Cortex of kidney (tissue), 1 donor: Measurements from ENCODE around the gene CCDC154.
"Not testable (repeated sequence)": the region's sequence is repeated elsewhere in the genome, so short reads cannot be mapped to it uniquely, and the experiment has no call there.

ENCODE experiments used
- DNase-seq: peaks from one replicate; lab custom pipeline; 2025; lab: John Stamatoyannopoulos, UW

The CCDC154 gene, protein sequence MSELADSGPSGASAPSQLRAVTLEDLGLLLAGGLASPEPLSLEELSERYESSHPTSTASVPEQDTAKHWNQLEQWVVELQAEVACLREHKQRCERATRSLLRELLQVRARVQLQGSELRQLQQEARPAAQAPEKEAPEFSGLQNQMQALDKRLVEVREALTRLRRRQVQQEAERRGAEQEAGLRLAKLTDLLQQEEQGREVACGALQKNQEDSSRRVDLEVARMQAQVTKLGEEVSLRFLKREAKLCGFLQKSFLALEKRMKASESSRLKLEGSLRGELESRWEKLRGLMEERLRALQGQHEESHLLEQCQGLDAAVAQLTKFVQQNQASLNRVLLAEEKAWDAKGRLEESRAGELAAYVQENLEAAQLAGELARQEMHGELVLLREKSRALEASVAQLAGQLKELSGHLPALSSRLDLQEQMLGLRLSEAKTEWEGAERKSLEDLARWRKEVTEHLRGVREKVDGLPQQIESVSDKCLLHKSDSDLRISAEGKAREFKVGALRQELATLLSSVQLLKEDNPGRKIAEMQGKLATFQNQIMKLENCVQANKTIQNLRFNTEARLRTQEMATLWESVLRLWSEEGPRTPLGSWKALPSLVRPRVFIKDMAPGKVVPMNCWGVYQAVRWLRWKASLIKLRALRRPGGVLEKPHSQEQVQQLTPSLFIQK

DNA sequence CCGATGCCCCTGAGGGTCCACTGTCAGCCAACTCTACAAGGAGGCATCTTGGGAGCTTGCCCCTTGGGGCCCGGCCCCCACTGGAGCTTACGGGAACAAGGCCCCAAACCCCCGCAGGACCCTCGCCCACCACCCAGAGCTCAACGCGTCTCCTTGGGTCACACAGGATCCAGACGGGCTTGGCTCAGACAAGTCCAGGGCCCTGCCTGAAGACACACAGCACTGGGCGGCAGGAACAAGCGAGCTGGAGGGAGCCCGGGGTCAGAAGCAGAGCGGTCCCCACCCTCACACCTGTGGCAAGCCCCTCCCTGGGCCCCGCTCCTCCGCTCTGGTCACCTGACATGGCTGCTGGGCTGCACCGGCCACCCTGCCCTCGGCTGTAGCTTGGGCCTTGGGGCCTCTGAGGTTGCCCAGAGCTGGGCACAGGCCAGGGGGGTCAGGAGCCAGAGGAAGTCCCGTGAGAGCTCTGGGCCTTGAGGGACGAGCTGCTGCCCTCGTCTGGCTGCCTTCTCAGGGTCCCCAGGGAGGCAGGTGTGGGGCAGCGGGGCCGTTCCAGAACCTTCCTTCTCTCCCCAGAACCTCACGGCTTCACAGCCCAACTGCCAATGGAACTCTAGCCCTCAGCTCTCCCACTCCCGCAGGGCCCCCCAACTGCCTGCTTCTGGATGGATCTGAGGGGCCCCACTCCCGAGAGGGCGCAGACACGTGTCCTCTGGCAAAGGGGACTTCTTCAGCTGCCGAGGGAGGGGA is at the start of gene CCDC154:
CCDC154 (minus strand) TSS at position 577 of the 750 bp plus-strand sequence; CDS start at position 343, 234 bp downstream.
- no peak for DNase-seq

DNA sequence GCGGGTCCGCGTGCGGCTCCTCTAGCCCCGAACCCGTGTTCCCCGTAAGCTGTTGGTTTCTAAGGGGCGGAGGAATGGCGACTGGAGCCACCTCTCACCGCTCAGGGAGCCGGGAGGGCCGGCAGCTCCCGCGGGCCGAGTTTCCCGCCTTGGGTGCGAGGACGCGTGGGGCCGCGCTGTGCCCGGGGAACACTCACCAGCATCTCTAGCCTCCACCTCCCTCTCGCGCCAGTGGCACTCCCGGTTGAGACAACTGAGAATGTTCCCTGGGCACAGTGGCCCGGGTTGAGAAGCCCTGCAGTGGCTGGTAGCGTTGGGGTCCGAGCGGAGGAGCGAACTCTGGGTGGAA is 49.4 kb upstream of the CCDC154 start:
- DNase-seq = no peak

DNA sequence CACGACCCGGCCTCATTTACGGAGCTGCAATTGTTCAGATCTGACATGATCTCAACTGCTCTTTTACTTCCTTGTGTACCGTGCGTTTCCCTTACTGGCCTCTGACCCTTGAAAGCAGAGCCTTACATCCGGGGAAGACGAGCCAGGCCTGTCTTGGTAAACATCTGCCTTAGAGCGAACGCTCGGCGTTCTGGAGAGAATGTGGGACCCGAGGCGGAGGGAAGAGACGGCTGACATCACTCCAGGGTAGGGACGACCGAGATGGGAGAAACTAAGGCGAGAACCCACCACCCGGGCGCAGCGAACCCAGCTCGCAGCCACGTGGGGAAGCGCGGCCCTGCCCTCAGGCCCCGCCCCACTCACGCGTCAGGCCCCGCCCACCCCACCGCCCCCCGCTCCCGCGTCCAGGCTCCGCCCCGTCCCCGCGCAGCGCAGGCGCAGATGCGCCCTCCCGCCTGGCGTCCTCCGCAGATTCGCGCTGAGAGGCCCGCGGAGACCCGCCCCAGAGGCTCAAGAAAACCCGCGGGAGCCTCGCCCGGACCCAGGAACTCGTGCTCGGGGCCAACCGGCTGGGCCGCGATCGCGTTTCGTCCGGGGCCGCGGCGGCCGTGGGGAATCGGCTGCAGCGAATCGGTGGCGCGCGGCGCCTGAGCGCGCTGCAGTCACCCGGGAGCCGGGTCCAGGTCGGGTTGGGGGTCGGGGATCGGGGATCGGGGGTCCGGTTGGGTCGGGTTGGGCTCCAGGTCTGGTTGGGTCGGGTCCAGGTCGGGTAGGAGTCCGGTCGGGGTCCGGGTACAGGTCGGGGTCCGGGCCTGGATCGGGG is 48.8 kb upstream of the CCDC154 start, which contains the start of gene TELO2:
TELO2 (plus strand) TSS at position 438 of the 823 bp plus-strand sequence. CDS start 922 bp downstream, outside the sequence.
- DNase-seq = no peak

DNA sequence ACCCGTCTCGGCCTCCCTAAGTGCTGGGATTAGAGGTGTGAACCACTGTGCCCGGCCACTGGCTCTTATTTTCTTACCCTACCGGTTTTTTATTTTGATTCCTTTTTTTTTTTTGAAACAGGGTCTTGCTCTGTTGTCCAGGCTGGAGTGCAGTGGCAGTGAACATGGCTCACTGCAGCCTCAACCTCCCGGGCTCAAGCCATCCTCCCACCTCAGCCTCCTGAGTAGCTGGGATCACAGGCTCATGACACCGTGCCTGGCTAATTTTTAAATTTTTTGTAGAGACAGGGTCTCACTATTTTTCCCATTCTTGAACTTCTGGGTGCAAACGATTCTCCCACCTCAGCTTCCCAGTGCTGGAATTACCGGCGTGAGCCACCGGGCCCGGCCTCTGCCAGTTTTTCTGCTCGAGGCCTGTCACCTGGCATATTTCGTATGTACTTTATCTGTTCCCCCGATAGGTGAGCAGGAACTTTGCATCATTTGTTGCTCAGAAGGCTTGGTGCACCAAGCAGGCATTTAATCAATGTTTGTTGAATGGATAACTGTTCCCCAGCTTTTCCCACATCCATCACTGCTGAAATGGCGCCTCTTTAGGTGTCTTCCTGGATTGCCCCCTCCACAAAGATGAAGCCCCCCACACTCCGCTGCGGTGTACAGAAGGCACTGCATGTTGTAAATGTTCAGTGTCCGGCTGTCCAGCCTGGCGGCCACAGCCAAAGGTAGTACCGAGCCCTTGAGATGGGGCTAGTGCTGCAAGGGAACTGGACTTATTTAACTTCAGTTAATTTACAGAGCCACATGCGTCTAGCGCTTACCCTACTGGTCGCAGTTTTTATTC is 47.9 kb upstream of the CCDC154 start:
- no peak for DNase-seq

DNA sequence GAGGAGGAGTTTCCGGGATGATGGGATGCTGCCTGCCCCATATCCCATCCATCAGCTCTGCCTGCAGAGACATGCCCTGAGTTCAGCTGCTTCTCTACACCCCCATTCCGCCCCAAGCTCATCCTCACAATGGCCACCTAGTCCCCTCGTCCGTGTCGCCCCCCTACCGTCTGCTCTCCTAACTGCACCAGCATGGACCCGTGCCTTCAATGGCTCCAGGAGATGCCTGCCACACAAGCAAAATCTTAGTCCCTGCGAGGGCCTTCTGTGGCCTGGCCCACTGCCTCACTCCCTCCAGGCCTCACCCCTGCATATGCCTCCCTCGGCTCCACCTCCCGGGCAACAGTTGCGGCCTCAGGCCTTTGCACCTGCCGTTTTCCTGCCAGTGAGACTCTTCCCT is 47.0 kb upstream of the CCDC154 start:
- no peak for DNase-seq

DNA sequence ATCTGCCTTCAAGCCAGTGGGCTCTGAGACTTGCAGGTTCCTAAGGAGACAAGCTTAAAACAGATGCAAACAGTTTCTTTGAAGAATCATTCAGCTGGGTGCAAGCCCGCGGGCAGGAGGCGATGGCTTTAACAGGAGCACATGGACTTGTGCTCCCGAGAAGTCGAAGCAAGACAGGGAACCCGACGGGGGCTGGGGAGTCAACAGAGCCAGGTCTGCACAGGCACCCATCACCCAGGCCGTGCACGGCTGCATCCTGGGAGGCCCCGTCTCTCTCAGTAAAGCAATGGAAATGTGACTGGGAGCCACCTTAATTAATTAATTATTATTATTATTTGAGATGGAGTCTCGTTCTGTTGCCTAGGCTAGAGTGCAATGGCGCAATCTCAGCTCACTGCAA is 44.7 kb upstream of the CCDC154 start:
- DNase-seq = no peak

DNA sequence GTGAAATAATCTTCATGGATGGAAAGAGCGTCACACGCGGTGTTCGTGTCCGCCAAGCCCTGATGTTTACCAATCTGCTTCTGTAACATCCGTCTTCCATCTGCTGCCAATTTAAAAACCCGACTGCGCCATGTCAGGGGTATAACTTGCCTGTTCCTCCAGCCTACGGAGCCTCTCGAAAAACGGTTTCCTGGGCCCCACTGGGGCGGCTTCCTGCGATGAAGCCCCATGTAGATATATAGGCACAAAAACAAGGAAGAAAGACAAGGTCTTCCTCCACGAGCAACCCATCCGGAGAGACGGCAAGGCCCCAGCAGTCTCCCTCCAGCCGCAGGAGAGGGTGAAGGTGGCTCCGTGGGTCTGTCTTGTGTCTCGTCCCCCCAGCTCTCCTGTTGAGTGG is 44.3 kb upstream of the CCDC154 start, which contains the start of gene PTX4:
PTX4 (minus strand) TSS at position 326 of the 400 bp plus-strand sequence; CDS start at position 291, 35 bp downstream.
- no peak for DNase-seq

DNA sequence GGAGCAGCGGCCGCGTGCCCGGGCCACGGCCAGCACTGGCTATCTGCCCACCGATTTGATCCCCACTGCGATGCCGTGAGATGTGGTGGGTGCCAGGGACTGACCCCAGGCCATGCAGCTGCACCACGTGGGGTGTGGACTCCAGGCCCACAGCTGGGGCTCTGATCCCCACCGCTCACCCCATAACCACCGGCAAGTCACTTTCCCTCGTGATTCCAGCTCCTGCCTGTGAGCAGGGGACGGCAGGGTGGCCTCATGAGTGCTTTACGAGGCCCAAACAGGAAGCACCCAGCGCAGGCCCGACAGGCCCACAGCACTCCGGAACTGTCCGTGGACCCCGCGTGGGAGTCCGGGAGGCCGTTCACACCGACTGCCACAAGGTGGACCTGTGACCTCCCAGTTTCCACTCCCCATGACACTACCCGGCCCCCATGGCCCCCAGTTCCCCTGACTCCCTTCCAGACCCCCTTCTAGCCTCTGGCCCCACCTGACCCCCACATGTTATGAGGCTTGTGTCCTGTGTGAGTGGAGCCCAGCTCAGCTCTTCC is 43.8 kb upstream of the CCDC154 start:
- DNase-seq = no peak

DNA sequence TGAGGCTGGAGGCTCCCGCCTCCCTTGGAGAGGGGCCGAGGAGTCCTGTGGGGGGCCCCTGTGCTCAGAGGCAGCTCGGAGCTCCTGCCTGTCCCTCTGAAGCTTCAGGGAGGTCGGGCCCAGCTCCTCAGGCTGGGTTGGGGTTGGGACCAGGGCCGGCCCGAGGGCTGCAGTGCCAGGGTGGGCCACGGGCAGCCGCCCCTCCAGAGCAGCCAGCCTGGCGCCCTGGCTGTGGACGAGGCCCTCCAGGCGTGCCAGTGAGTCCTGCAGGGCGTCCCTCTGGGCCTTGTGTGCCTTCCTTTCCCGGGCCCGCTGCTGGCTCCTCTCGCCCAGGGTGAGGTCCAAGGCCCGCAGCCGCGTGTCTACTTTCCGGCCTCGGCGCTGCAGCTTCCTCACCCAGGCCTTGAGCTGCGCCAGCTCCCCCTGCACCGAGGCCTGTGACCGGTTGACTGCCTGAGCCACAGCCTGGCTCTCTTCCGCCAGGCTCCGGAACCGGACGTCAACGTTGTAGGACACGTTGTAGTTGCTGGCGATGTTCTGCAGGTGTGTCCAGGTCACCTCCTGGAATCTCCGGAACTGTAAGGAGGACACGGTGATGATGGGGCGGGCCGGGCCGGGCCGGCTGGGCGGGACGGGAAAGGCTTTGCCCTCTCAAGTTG is 43.2 kb upstream of the CCDC154 start:
- no peak for DNase-seq

DNA sequence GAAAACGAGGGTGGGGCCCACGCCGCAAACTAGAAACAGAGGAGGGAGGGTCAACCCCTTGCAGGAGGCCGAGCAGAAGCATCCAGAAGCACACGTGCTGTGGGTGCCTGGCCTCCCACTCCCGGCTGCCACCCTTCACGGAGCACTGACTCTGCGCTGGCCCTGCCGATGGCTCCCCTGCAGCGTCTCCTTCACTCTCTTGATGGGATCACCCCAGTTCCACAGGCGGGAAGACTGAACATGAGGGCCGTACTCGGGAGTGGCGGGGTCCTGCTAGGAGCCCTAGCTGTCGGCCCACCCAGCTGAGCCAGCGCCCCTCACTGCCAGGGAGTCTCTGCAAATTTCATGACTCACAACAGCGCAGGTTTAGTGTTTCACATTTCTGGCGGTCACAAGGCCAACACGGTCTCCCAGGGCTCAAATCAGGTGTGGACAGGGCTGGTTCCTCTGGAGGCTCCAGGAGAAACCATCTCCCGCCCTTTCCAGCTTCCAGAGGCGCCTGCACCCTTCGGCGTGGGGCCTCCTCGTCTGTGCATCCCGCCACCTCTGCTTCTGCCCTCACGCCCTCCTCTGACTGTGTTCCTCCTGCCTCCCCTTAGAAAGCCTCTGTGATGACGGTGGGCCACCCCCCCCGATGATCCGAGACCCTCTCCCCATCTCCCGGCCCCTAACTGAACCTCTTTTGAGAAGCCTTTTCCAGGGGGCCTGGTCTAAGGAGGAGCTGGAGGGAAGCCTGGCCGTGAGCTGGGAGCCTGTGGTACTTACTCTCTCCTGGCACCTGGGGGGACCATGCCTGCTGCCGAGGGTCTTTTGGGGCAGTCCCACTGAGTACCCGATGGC is 42.4 kb upstream of the CCDC154 start:
- no peak for DNase-seq

DNA sequence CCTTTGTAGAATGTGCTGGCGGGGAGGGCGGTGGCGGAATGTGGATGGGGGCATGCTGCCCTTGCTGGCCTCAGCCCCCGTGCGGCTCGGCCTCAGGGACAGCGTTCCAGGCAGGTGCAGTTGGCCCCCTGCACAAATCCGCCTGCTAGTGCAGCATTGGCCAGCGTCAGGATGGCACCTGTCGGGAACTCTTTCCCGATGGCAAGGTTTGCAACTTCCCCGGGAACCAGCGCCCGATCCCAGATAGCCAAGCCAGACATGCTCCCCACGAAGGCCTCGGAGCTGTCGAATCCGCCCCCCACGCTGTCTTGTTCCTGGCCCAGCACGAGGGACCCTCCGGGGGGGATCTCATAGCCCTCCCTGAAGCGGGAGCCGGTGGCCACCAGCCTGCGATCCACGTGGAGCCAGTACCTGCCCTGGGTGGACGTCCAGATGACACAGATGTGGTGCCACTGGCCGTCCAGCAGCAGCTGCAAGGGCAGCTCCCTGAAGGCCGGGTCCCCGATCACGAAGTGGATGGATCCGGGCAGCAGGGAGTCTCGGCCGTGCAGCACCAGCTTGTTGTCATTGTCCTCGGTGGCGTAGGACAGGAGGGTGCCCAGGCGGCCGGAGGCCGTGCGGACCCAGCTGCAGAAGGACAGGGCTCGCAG is 41.6 kb upstream of the CCDC154 start:
- no peak for DNase-seq

DNA sequence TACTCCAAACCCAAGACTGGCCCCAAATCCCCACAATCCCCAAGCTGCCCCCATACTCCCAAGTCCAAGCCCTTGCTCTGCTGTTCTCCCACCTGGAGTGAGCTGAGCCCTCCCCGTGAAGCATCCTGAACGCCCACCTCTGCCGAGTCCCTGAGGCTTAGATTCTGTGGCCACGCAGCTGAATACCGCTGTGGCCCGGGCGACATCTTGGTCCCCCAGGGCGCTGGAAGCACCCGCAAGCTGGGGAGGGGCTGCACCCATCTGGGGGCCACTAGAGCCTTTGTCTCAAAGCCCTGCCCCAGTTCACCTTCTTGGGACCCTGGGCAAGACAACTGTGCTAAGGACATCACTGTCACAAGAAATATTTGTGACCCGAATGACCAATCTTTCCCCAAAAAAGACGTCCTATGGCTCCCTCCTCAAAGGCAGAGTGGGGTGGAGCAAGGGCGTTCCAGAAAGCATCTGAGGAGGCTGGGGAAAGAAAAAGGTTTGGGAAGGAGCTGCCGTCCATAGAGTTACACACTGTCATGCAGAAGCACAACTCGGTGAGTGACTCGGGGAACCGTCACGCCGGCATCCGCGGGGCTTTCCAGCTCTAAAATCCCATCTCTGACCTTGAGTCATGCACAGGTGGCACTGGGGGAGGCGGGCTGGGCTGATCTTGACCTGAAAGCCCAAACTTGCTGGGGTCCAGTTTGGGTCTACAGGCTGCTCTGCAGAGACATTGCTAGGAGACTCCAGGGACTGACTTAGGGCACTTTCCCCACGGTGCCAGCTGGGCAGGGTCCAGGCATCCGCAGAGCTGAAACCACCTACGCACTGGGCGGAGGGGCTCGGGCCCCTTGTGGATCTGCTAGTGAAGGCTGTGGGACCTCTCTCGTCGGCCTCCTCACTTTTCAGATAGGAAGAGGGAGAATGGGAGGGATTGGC is 37.8 kb upstream of the CCDC154 start:
- DNase-seq = no peak

DNA sequence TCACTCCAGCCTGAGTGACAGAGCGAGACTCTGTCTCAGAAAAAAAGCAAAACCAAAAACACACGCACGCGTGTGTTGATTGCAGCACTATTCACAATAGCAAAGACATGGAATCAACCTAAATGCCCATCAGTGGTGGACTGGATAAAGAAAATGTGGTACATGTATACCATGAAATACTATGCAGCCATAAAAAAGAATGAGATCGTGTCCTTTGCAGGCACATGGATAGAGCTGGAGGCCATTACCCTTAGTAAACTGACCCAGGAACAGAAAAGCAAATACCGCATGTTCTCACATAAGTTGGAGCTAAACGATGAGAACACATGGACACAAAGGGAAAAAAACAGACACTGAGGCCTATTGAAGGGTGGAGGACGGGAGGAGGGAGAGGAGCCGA is 34.6 kb upstream of the CCDC154 start:
- DNase-seq = not testable (repeated sequence)

DNA sequence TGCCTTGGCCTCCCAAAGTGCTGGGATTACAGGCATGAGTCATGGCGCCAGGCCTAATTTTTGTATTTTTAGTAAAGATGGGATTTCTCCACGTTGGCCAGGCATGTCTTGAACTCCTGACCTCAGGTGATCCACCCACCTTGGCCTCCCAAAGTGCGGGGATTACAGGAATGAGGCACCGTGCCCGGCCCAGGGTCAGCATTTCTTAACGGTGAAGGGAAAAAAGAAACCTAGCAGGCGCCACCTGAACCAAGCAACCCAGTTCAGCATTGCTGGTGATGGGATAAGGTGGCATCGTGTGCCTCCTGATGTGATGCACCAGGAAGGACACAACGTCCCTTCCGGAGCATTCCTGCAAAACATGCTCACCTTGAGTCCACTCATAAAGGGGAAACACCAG is 32.7 kb upstream of the CCDC154 start:
- DNase-seq = no peak

DNA sequence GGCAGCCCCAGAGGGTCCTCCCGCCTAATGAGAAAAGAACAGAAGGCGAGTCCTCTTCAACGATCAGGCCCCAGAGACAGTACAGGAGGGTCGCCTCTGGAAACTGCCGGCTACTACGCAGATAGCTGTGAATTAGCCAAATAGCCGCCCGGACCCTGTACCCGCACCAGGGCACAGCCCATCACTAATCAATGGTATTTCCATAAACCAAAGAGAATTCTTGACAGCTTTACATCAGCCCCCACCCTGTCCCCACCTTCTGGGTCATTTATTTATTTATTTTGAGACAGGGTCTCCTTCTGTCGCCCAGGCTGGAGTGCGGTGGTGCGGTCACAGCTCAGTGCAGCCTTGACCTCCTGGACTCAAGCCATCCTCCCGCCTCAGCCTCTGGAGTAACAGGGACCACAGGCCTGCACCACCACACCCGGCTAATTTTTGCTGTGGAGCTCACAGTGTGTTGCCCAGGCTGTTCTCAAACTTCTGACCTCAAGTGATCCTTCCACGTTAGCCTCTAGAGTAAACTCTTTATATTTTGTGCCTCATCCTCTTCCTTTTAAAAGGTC is 31.3 kb upstream of the CCDC154 start:
- DNase-seq = no peak

DNA sequence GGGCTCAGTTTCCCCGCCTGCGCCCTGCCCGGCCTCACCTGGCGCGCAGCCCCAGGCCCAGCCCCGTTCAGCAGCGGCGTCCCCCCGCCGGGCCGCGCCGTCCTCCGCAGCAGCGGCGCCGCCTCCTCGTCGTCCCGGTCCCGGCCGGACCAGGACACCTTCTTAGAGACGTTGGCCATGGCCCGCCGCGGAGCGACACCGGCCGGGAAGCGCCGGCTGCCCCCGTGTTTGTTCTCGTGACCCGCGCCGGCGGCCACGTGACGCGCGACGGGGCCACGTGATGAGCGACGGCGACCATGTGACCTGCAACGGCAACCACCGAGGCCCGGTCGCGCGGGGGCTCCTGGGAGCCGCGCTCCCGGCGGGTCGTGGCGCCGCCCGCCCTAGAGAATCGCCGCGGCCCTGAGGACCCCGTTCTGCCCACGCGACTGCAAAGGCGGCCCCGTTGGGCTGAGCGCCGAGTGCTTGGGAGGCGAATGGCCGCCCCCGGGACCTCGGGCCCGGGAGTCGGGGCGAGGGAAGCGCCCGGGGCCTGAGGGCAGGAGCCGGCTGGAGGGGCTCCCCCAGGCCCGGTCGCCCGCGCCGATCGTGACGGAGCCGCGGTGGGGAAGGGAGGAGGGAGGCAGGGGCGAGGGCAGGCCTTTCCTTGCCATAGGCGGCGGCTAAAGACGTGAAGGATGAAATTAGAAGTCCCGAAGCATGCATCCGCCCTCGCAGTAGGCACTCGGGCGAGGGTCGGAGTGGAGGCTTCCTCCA is 30.6 kb upstream of the CCDC154 start, which contains the start of gene CLCN7:
CLCN7 (minus strand) TSS at position 233 of the 756 bp plus-strand sequence; CDS start at position 179, 54 bp downstream.
- peak; percentile 51 for DNase-seq
